ENCODE measurements around the gene C1QA. TPM values are rescaled to one million over a fixed set of nuclear protein-coding genes. Genes with fewer than 3 reads are reported as not detected.

Gene C1QA
- total and polyA plus RNA-seq, 2 of the 13 experiments (the other 11 are each of a cell fraction or from before 2014, with no cell fraction given) = not detected

GRCh38 chr1:22600071-22600816 lies 36.2 kb upstream of the C1QA start (continued):
- TF ChIP-seq ZNF484 (CRISPR knock-in tag; IDR thresholded peaks at IDR 0.05; ENCODE audit: borderline replicate concordance, low read depth) (no peak), PLRG1 (conservative IDR thresholded peaks at IDR 0.05) (no peak), ZNF205 (CRISPR knock-in tag; IDR thresholded peaks at IDR 0.05) (no peak), KAT7 (CRISPR knock-in tag; IDR thresholded peaks at IDR 0.05; ENCODE audit: borderline replicate concordance) (no peak), PCBP2 (optimal IDR thresholded peaks at IDR 0.05; ENCODE audit: low read depth, low read length, poor library complexity, severe bottlenecking) (peak; percentile 94), POLR2A (IDR thresholded peaks at IDR 0.05; ENCODE audit: insufficient read depth in 1 of 2, low read depth in 2 of 2, low read length in 2 of 2) (no peak), ZNF282 (IDR thresholded peaks at IDR 0.05; ENCODE audit: partially characterized antibody) (no peak), ZNF616 (CRISPR knock-in tag; IDR thresholded peaks at IDR 0.05; ENCODE audit: low read depth) (no peak), ZNF619 (CRISPR knock-in tag; IDR thresholded peaks at IDR 0.05) (no peak), FOXP1 (IDR thresholded peaks at IDR 0.05) (no peak), FOXP1 (CRISPR knock-in tag; IDR thresholded peaks at IDR 0.05) (no peak), ARNT (IDR thresholded peaks at IDR 0.05) (no peak), DRAP1 (CRISPR knock-in tag; IDR thresholded peaks at IDR 0.05) (no peak), ZNF530 (CRISPR knock-in tag; IDR thresholded peaks at IDR 0.05; ENCODE audit: low read depth) (no peak), GABPA (IDR thresholded peaks at IDR 0.05; ENCODE audit: low read depth, low read length) (no peak), GABPA (CRISPR knock-in tag; IDR thresholded peaks at IDR 0.05; ENCODE audit: low read depth) (no peak)
- TF ChIP-seq, protein P1, sequence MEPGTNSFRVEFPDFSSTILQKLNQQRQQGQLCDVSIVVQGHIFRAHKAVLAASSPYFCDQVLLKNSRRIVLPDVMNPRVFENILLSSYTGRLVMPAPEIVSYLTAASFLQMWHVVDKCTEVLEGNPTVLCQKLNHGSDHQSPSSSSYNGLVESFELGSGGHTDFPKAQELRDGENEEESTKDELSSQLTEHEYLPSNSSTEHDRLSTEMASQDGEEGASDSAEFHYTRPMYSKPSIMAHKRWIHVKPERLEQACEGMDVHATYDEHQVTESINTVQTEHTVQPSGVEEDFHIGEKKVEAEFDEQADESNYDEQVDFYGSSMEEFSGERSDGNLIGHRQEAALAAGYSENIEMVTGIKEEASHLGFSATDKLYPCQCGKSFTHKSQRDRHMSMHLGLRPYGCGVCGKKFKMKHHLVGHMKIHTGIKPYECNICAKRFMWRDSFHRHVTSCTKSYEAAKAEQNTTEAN (CRISPR knock-in tag; conservative IDR thresholded peaks at IDR 0.05) = no peak
- TF ChIP-seq, protein P2, sequence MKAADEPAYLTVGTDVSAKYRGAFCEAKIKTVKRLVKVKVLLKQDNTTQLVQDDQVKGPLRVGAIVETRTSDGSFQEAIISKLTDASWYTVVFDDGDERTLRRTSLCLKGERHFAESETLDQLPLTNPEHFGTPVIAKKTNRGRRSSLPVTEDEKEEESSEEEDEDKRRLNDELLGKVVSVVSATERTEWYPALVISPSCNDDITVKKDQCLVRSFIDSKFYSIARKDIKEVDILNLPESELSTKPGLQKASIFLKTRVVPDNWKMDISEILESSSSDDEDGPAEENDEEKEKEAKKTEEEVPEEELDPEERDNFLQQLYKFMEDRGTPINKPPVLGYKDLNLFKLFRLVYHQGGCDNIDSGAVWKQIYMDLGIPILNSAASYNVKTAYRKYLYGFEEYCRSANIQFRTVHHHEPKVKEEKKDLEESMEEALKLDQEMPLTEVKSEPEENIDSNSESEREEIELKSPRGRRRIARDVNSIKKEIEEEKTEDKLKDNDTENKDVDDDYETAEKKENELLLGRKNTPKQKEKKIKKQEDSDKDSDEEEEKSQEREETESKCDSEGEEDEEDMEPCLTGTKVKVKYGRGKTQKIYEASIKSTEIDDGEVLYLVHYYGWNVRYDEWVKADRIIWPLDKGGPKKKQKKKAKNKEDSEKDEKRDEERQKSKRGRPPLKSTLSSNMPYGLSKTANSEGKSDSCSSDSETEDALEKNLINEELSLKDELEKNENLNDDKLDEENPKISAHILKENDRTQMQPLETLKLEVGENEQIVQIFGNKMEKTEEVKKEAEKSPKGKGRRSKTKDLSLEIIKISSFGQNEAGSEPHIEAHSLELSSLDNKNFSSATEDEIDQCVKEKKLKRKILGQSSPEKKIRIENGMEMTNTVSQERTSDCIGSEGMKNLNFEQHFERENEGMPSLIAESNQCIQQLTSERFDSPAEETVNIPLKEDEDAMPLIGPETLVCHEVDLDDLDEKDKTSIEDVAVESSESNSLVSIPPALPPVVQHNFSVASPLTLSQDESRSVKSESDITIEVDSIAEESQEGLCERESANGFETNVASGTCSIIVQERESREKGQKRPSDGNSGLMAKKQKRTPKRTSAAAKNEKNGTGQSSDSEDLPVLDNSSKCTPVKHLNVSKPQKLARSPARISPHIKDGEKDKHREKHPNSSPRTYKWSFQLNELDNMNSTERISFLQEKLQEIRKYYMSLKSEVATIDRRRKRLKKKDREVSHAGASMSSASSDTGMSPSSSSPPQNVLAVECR (CRISPR knock-in tag; IDR thresholded peaks at IDR 0.05; ENCODE audit: borderline replicate concordance) = no peak
- TF ChIP-seq, protein P3, sequence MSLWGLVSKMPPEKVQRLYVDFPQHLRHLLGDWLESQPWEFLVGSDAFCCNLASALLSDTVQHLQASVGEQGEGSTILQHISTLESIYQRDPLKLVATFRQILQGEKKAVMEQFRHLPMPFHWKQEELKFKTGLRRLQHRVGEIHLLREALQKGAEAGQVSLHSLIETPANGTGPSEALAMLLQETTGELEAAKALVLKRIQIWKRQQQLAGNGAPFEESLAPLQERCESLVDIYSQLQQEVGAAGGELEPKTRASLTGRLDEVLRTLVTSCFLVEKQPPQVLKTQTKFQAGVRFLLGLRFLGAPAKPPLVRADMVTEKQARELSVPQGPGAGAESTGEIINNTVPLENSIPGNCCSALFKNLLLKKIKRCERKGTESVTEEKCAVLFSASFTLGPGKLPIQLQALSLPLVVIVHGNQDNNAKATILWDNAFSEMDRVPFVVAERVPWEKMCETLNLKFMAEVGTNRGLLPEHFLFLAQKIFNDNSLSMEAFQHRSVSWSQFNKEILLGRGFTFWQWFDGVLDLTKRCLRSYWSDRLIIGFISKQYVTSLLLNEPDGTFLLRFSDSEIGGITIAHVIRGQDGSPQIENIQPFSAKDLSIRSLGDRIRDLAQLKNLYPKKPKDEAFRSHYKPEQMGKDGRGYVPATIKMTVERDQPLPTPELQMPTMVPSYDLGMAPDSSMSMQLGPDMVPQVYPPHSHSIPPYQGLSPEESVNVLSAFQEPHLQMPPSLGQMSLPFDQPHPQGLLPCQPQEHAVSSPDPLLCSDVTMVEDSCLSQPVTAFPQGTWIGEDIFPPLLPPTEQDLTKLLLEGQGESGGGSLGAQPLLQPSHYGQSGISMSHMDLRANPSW (CRISPR knock-in tag; IDR thresholded peaks at IDR 0.05; ENCODE audit: borderline replicate concordance) = no peak
- TF ChIP-seq, protein P4, sequence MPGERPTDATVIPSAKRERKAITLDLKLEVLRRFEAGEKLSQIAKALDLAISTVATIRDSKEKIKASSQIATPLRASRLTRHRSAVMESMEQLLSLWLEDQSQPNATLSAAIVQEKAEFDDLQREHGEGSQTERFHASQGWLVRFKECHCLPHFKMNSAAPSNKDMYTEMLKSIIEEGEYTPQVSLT (CRISPR knock-in tag; IDR thresholded peaks at IDR 0.05; ENCODE audit: borderline replicate concordance, low read depth) = no peak

Measured in HepG2 (cell line).